CD4-positive, alpha-beta T cell (primary cell): ENCODE data around the gene TMEM207. TPM values are rescaled to one million over a fixed set of nuclear protein-coding genes. Genes with fewer than 3 reads are reported as not detected.

Source experiments
- ATAC-seq: fragments of 200-7000 bp; cut with Tn5 transposase; one replicate; pipeline ENCODE4 v1.10.0; 2022; ENCODE audit warnings: mild to moderate bottlenecking; ENCODE audit not compliant: poor library complexity
- CTCF ChIA-PET: fragments of 350-600 bp; sonication (Branson Sonifier 250); formaldehyde crosslinking; loops from one replicate; lab custom pipeline; 2021; ENCODE audit warnings: antibody characterized with exemption, inconsistent platforms; lab: Charles Lee
- POLR2A ChIA-PET: fragments of 350-600 bp; sonication (Branson Sonifier 250); formaldehyde crosslinking; loops from one replicate; lab custom pipeline; 2021; ENCODE audit warnings: antibody characterized with exemption, inconsistent platforms; lab: Charles Lee
- DNase-seq, 14 experiments: peaks; one replicate each; pipeline ENCODE4 v3.0.0-alpha.2; 2013 to 2020; ENCODE audit warnings: mixed read lengths in 2 of 14
- H3K27ac ChIP-seq, 2 donors: one replicate each; pipeline versions ENCODE4 v1.5.1 to v1.7.0; 2013; ENCODE audit warnings: low read length in 2 of 2, low read depth in 1 of 2, mild to moderate bottlenecking in 1 of 2
- H3K27me3 ChIP-seq, 2 experiments: 1 replicate in 1 of 2; 2 replicates in 1 of 2; pipeline versions ENCODE4 v1.6.1 to v1.7.0; 2013; ENCODE audit warnings: low read length in 2 of 2, control low read depth in 1 of 2, mild to moderate bottlenecking in 1 of 2, moderate library complexity in 1 of 2; ENCODE audit not compliant: insufficient read depth in 2 of 2, control insufficient read depth in 1 of 2
- H3K36me3 ChIP-seq: one replicate; pipeline ENCODE4 v1.6.1; 2013; ENCODE audit warnings: low read length, control low read depth; ENCODE audit not compliant: insufficient read depth
- H3K4me1 ChIP-seq: one replicate; pipeline ENCODE4 v1.6.1; 2013; ENCODE audit warnings: low read length, control low read depth; ENCODE audit not compliant: insufficient read depth
- H3K4me3 ChIP-seq: one replicate; pipeline ENCODE4 v1.5.1; 2013; ENCODE audit warnings: mild to moderate bottlenecking, low read length, moderate library complexity
- H3K9me3 ChIP-seq, 2 experiments: 1 replicate in 1 of 2; 2 replicates in 1 of 2; pipeline versions ENCODE4 v1.6.1 to v1.7.0; 2013; ENCODE audit warnings: low read length in 2 of 2, mild to moderate bottlenecking in 2 of 2, control low read depth in 1 of 2, moderate library complexity in 1 of 2; ENCODE audit not compliant: control insufficient read depth in 1 of 2, insufficient read depth in 1 of 2
- H3K27ac Mint-ChIP-seq: one replicate; pipeline ENCODE4 v1.8.0; 2020; ENCODE audit warnings: mixed read lengths
- H3K27me3 Mint-ChIP-seq: one replicate; pipeline ENCODE4 v1.8.0; 2021; ENCODE audit warnings: mixed read lengths
- H3K36me3 Mint-ChIP-seq: one replicate; pipeline ENCODE4 v1.8.0; 2021; ENCODE audit warnings: low read depth, mixed read lengths
- H3K4me1 Mint-ChIP-seq: one replicate; pipeline ENCODE4 v1.8.0; 2021; ENCODE audit warnings: low read depth, mixed read lengths
- H3K4me3 Mint-ChIP-seq: one replicate; pipeline ENCODE4 v1.8.0; 2020; ENCODE audit warnings: mild to moderate bottlenecking, mixed read lengths
- H3K9me3 Mint-ChIP-seq: one replicate; pipeline ENCODE4 v1.8.0; 2020; ENCODE audit warnings: mixed read lengths
- intact Hi-C, 2 experiments: fragments of 100-400 bp; cut with DNase I in 1 of 2; cut with micrococcal nuclease in 1 of 2; formaldehyde crosslinking; loops; one replicate each; pipeline versions ENCODE4 v1.15.1 to v1.9.0; 2023 to 2025; cut with DNase I, micrococcal nuclease
- total RNA-seq, 174 experiments: library from RNA in 2 of 174; stranded (reverse) in 2 of 174; gene quantifications; one replicate each; pipeline ENCODE4 v1.2.3 and lab custom pipeline; 2021 to 2026
- TF ChIP-seq, protein P1 (sequence below): fragments of 200-600 bp; IDR thresholded peaks from one replicate; pipeline ENCODE4 v1.8.0; 2022; ENCODE audit warnings: antibody characterized with exemption, mild to moderate bottlenecking

TMEM207 gene
- total RNA-seq, 2 experiments from 2014 or later = not detected

DNA sequence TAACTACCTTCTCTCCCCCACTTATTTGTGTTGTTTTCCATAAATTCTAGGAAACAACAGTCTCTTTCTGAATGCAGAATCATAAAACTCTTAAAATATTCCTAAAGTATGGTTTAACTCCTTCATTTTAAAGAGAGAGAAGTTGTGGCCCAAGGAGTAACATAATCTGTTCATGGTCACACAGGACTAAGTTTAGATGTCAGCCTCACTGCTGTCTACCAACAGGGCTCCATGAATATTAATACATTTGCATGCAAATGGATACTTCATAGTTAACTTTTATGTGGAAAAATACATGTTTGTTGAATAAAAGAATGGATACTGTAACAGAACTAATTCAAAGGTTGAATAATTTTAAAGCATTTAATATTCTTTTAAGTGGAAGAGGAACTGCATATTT, 45.7 kb upstream of the TMEM207 start:
- H3K4me1 Mint-ChIP-seq = no peaks in the 10 kb centered on the region
- intact Hi-C loops = no loop called here
- ATAC-seq (no peak), DNase-seq (no peak)
- H3K27ac ChIP-seq = no peak overlapping the region
- H3K27me3 Mint-ChIP-seq = peaks cover 55% of the 10 kb centered on the region
- no peaks in the 10 kb centered on the region for H3K36me3 Mint-ChIP-seq
- H3K4me3 ChIP-seq = no peak overlapping the region
- TF ChIP-seq, protein P1, sequence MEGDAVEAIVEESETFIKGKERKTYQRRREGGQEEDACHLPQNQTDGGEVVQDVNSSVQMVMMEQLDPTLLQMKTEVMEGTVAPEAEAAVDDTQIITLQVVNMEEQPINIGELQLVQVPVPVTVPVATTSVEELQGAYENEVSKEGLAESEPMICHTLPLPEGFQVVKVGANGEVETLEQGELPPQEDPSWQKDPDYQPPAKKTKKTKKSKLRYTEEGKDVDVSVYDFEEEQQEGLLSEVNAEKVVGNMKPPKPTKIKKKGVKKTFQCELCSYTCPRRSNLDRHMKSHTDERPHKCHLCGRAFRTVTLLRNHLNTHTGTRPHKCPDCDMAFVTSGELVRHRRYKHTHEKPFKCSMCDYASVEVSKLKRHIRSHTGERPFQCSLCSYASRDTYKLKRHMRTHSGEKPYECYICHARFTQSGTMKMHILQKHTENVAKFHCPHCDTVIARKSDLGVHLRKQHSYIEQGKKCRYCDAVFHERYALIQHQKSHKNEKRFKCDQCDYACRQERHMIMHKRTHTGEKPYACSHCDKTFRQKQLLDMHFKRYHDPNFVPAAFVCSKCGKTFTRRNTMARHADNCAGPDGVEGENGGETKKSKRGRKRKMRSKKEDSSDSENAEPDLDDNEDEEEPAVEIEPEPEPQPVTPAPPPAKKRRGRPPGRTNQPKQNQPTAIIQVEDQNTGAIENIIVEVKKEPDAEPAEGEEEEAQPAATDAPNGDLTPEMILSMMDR = no peak
- H3K4me1 ChIP-seq = no peaks in the 10 kb centered on the region
- H3K27me3 ChIP-seq = peaks cover 2 to 21% of the 10 kb centered on the region in 2 experiments
- H3K27ac Mint-ChIP-seq = no peak overlapping the region
- CTCF ChIA-PET = no interaction called here
- H3K4me3 Mint-ChIP-seq = no peak overlapping the region
- H3K9me3 Mint-ChIP-seq = no peaks in the 10 kb centered on the region
- H3K9me3 ChIP-seq = no peaks in the 10 kb centered on the region
- POLR2A ChIA-PET = no interaction called here
- H3K36me3 ChIP-seq = no peaks in the 10 kb centered on the region

GRCh38 chr3:190494907-190495306, 45.2 kb upstream of the TMEM207 start:
- Mint-ChIP-seq H3K27me3 (peaks cover 57% of the 10 kb centered on the region), H3K9me3 (no peaks in the 10 kb centered on the region), H3K27ac (no peak overlapping the region), H3K4me1 (no peaks in the 10 kb centered on the region), H3K36me3 (no peaks in the 10 kb centered on the region), H3K4me3 (no peak overlapping the region)
- Histone ChIP-seq H3K36me3 (no peaks in the 10 kb centered on the region), H3K4me3 (no peak overlapping the region), H3K4me1 (no peaks in the 10 kb centered on the region), H3K9me3 (no peaks in the 10 kb centered on the region), H3K27me3 (peaks cover 2 to 21% of the 10 kb centered on the region in 2 experiments), H3K27ac (no peak overlapping the region)
- ATAC-seq (no peak), DNase-seq (no peak)
- ChIA-PET POLR2A (no interaction called here), CTCF (no interaction called here)
- TF ChIP-seq, protein P1 = no peak
- intact Hi-C loops = no loop called here

GRCh38 chr3:190492966-190493365, 43.3 kb upstream of the TMEM207 start:
- Mint-ChIP-seq H3K36me3 (no peaks in the 10 kb centered on the region), H3K27me3 (peaks cover 59% of the 10 kb centered on the region), H3K4me3 (no peak overlapping the region), H3K9me3 (no peaks in the 10 kb centered on the region), H3K27ac (no peak overlapping the region), H3K4me1 (no peaks in the 10 kb centered on the region)
- no peaks in the 10 kb centered on the region for H3K36me3 ChIP-seq
- intact Hi-C loops = no loop called here
- POLR2A ChIA-PET = no interaction called here
- H3K4me3 ChIP-seq = no peak overlapping the region
- CTCF ChIA-PET = no interaction called here
- no peak for DNase-seq
- H3K27ac ChIP-seq = no peak overlapping the region
- H3K4me1 ChIP-seq = no peaks in the 10 kb centered on the region
- ATAC-seq = no peak
- TF ChIP-seq, protein P1 = no peak
- H3K9me3 ChIP-seq = no peaks in the 10 kb centered on the region
- peaks cover 8 to 28% of the 10 kb centered on the region in 2 experiments for H3K27me3 ChIP-seq
